Lung (tissue), 12 donors: ENCODE results near the gene CASKIN2. TPM values are rescaled to one million over a fixed set of nuclear protein-coding genes. Genes with fewer than 3 reads are reported as not detected.

Experiments used
- ATAC-seq: fragments of 200-7000 bp; cut with Tn5 transposase; one replicate; pipeline ENCODE4 v1.9.1; 2020; ENCODE audit warnings: moderate number of reproducible peaks; ENCODE audit not compliant: insufficient read depth, low FRiP score
- DNase-seq, 3 donors: peaks; one replicate each; pipeline ENCODE4 v3.0.0-alpha.2; 2013 to 2017
- H3K27ac ChIP-seq, 2 donors: one replicate each; pipeline ENCODE4 v1.5.1; 2013; ENCODE audit warnings: mild to moderate bottlenecking in 2 of 2, moderate library complexity in 2 of 2, control low read depth in 1 of 2, inconsistent platforms in 1 of 2, low read depth in 1 of 2, low read length in 1 of 2
- H3K27me3 ChIP-seq, 3 donors: one replicate each; pipeline ENCODE4 v1.5.1; 2013; ENCODE audit warnings: low read length in 2 of 3; ENCODE audit not compliant: control insufficient read depth in 3 of 3, insufficient read depth in 3 of 3
- H3K36me3 ChIP-seq, 4 donors: one replicate each; pipeline ENCODE4 v1.5.1; 2013; ENCODE audit warnings: low read length in 4 of 4, mild to moderate bottlenecking in 1 of 4, moderate library complexity in 1 of 4; ENCODE audit not compliant: control insufficient read depth in 4 of 4, insufficient read depth in 4 of 4
- H3K4me1 ChIP-seq, 5 donors: one replicate each; pipeline ENCODE4 v1.5.1; 2013; ENCODE audit warnings: low read length in 5 of 5, mild to moderate bottlenecking in 2 of 5, moderate library complexity in 1 of 5; ENCODE audit not compliant: control insufficient read depth in 5 of 5, insufficient read depth in 5 of 5
- H3K4me3 ChIP-seq: one replicate; pipeline ENCODE4 v1.5.1; 2013; ENCODE audit warnings: mild to moderate bottlenecking, control low read depth, moderate library complexity
- H3K9ac ChIP-seq, 2 donors: one replicate each; pipeline ENCODE4 v1.5.1; 2013; ENCODE audit warnings: low read length in 2 of 2, control low read depth in 1 of 2; ENCODE audit not compliant: insufficient read depth in 1 of 2
- H3K9me3 ChIP-seq, 4 donors: one replicate each; pipeline ENCODE4 v1.5.1; 2013; ENCODE audit warnings: low read length in 3 of 4, mild to moderate bottlenecking in 1 of 4, moderate library complexity in 1 of 4; ENCODE audit not compliant: control insufficient read depth in 4 of 4, insufficient read depth in 3 of 4
- WGBS, 2 donors: extraction: QIAGEN DNeasy Blood & Tissue Kit; methylation state at CpG; one replicate each; pipeline ENCODE4 v1.1.7; 2013; 5-methylcytosine and 5-hydroxymethylcytosine counted together
- polyA plus RNA-seq, 2 donors: library from polyadenylated mRNA; stranded (reverse); fragments of 200-250 nt; gene quantifications; one replicate each; pipeline ENCODE4 v1.2.1, GENCODE V29; 2013
- total RNA-seq, 2 donors: library from RNA; depleted of rRNA in 1 of 2; stranded (reverse); fragments of >200 nt in 1 of 2; gene quantifications; one replicate each; pipeline ENCODE4 v1.2.1, GENCODE V29; 2014 to 2021
- TF ChIP-seq, protein P1 (sequence below): IDR thresholded peaks from 2 replicates; pipeline ENCODE4 v1.5.1; 2012; ENCODE audit warnings: mild to moderate bottlenecking; ENCODE audit errors: control extremely low read depth, extremely low read depth
- donor health status: control.
- donor health status: control.
- donor health status: Bipolar disorder and iron deficiency.
- donor health status: healthy.
- donor health status: DM: yes; HTN: yes; CAD: no.

CASKIN2 gene
- total and polyA plus RNA-seq, 4 donors: 22.3 to 81.5 (median 35.1) TPM

- Histone ChIP-seq H3K36me3 (no peaks in the 10 kb centered on the region), H3K27ac (peak overlapping the region; percentile 24 to 86), H3K4me1 (peaks cover 3 to 17% (median 12%) of the 10 kb centered on the region in 5 donors), H3K4me3 (no peak overlapping the region), H3K9ac (no peak overlapping the region), H3K27me3 (no peaks in the 10 kb centered on the region), H3K9me3 (no peaks in the 10 kb centered on the region)
- TF ChIP-seq, protein P1, sequence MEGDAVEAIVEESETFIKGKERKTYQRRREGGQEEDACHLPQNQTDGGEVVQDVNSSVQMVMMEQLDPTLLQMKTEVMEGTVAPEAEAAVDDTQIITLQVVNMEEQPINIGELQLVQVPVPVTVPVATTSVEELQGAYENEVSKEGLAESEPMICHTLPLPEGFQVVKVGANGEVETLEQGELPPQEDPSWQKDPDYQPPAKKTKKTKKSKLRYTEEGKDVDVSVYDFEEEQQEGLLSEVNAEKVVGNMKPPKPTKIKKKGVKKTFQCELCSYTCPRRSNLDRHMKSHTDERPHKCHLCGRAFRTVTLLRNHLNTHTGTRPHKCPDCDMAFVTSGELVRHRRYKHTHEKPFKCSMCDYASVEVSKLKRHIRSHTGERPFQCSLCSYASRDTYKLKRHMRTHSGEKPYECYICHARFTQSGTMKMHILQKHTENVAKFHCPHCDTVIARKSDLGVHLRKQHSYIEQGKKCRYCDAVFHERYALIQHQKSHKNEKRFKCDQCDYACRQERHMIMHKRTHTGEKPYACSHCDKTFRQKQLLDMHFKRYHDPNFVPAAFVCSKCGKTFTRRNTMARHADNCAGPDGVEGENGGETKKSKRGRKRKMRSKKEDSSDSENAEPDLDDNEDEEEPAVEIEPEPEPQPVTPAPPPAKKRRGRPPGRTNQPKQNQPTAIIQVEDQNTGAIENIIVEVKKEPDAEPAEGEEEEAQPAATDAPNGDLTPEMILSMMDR: no peak
- 54 to 57% methylated on average over 9 of the region's 9 CpGs for WGBS, 2 donors
- DNase-seq (no peak), ATAC-seq (no peak)
Observed at GRCh38 chr17:75459590-75460267, 55.6 kb downstream of the CASKIN2 start.

- no peaks in the 10 kb centered on the region for H3K36me3 ChIP-seq
- peak overlapping the region; percentile 24 to 86 for H3K27ac ChIP-seq
- H3K4me1 ChIP-seq: peaks cover 3 to 17% (median 12%) of the 10 kb centered on the region in 5 donors
- no peaks in the 10 kb centered on the region for H3K9me3 ChIP-seq
- WGBS, 2 donors: 71 to 85% methylated on average over 1 of the region's 1 CpG
- TF ChIP-seq, protein P1: no peak
- H3K27me3 ChIP-seq: no peaks in the 10 kb centered on the region
- ATAC-seq (no peak), DNase-seq (no peak)
- peak overlapping the region in 1 of 2 donors; percentile 5 for H3K9ac ChIP-seq
- H3K4me3 ChIP-seq: no peak overlapping the region
Observed at GRCh38 chr17:75459246-75459589, 56.1 kb downstream of the CASKIN2 start.

GRCh38 chr17:75457047-75457654 lies 58.2 kb downstream of the CASKIN2 start:
- ATAC-seq: no peak
- WGBS, 2 donors: 1 to 2% methylated on average over 38 of the region's 38 CpGs

More at GRCh38 chr17:75457047-75457654, 58.2 kb downstream of the CASKIN2 start:
- Histone ChIP-seq H3K27ac (peak overlapping the region; percentile 78 to 92), H3K9me3 (no peaks in the 10 kb centered on the region), H3K36me3 (no peaks in the 10 kb centered on the region), H3K4me1 (peaks cover 3 to 17% (median 12%) of the 10 kb centered on the region in 5 donors), H3K4me3 (peak overlapping the region; percentile 45), H3K9ac (peak overlapping the region; percentile 96 to 97), H3K27me3 (no peaks in the 10 kb centered on the region)
- DNase-seq: peak; percentile 81 to 93 (median 90)
- TF ChIP-seq, protein P1: no peak
